Pons (tissue), 1 donor: Measurements from ENCODE around the gene SH3BGRL3.
"Not testable (repeated sequence)": the region's sequence is repeated elsewhere in the genome, so short reads cannot be mapped to it uniquely, and the experiment has no call there.

ENCODE experiments used
- DNase-seq: peaks from one replicate; pipeline ENCODE4 v3.0.0-alpha.2; 2016; ENCODE audit warnings: low spot score

Gene SH3BGRL3

GRCh38 chr1:26317146-26317545, 37.3 kb downstream of the SH3BGRL3 start:
- no peak for DNase-seq

GRCh38 chr1:26317612-26318337, 37.9 kb downstream of the SH3BGRL3 start, which contains the start of gene CD52:
TSS of gene CD52 (plus strand) at chr1:26317958. CDS start at chr1:26318018, 60 bp downstream.
- DNase-seq = no peak

GRCh38 chr1:26318338-26319064, 38.6 kb downstream of the SH3BGRL3 start:
- peak; percentile 56 for DNase-seq

- DNase-seq = no peak
Measured at GRCh38 chr1:26320896-26321295, 41.0 kb downstream of the SH3BGRL3 start.

- DNase-seq = peak; percentile 88
Measured at GRCh38 chr1:26321315-26322041, 41.6 kb downstream of the SH3BGRL3 start.

- no peak for DNase-seq
Measured at GRCh38 chr1:26322042-26322331, 42.1 kb downstream of the SH3BGRL3 start.

- no peak for DNase-seq
Measured at GRCh38 chr1:26323382-26323781, 43.5 kb downstream of the SH3BGRL3 start.

GRCh38 chr1:26324550-26324949, 44.7 kb downstream of the SH3BGRL3 start:
- DNase-seq = no peak

GRCh38 chr1:26327956-26328362, 48.1 kb downstream of the SH3BGRL3 start:
- DNase-seq = no peak

- DNase-seq = no peak
Measured at GRCh38 chr1:26328597-26328996, 48.7 kb downstream of the SH3BGRL3 start.

- not testable (repeated sequence) for DNase-seq
Measured at GRCh38 chr1:26329380-26329779, 49.5 kb downstream of the SH3BGRL3 start.

GRCh38 chr1:26330276-26330675, 50.4 kb downstream of the SH3BGRL3 start:
- no peak for DNase-seq
